Liver (tissue), 3 donors: Measurements from ENCODE around the gene MGA.

Experiments
- EGR1 ChIP-seq, 2 donors: IDR thresholded peaks; 2 replicates each; pipeline ENCODE4 v1.6.1; 2016 to 2018; ENCODE audit warnings: antibody characterized with exemption in 2 of 2, low read depth in 2 of 2
- GABPA ChIP-seq, 2 donors: IDR thresholded peaks in 1 of 2; conservative IDR thresholded peaks in 1 of 2; 2 replicates each; pipeline ENCODE4 v1.6.1; 2016; ENCODE audit warnings: antibody characterized with exemption in 2 of 2, mild to moderate bottlenecking in 1 of 2, moderate library complexity in 1 of 2
- JUND ChIP-seq, 2 donors: IDR thresholded peaks; 2 replicates each; pipeline ENCODE4 v1.6.1; 2016; ENCODE audit warnings: antibody characterized with exemption in 2 of 2
- MAX ChIP-seq: IDR thresholded peaks from 2 replicates; pipeline ENCODE4 v1.6.1; 2016; ENCODE audit warnings: antibody characterized with exemption
- NR2F2 ChIP-seq: IDR thresholded peaks from 2 replicates; pipeline ENCODE4 v1.6.1; 2016; ENCODE audit warnings: antibody characterized with exemption
- REST ChIP-seq: IDR thresholded peaks from 2 replicates; pipeline ENCODE4 v1.6.1; 2016; ENCODE audit warnings: antibody characterized with exemption, mild to moderate bottlenecking
- SP1 ChIP-seq: IDR thresholded peaks from 2 replicates; pipeline ENCODE4 v1.6.1; 2018; ENCODE audit warnings: antibody characterized with exemption, mild to moderate bottlenecking
- TAF1 ChIP-seq: conservative IDR thresholded peaks from 2 replicates; pipeline ENCODE4 v1.6.1; 2016; ENCODE audit warnings: antibody characterized with exemption, mild to moderate bottlenecking
- YY1 ChIP-seq: IDR thresholded peaks from 2 replicates; pipeline ENCODE4 v1.6.1; 2016; ENCODE audit warnings: antibody characterized with exemption, mild to moderate bottlenecking
- ZBTB33 ChIP-seq: IDR thresholded peaks from 2 replicates; pipeline ENCODE4 v1.6.1; 2016; ENCODE audit warnings: antibody characterized with exemption
- TF ChIP-seq, protein P1 (sequence below): fragments of 150-350 bp; IDR thresholded peaks from 2 replicates; pipeline ENCODE4 v1.5.1; 2017; ENCODE audit warnings: improper control_type of control experiment, low read depth, low read length; ENCODE audit not compliant: missing input control
- donor health status: healthy.
- donor health status: healthy.

- no peak for TF ChIP-seq REST
- no peak for TF ChIP-seq YY1
- TF ChIP-seq, protein P1, sequence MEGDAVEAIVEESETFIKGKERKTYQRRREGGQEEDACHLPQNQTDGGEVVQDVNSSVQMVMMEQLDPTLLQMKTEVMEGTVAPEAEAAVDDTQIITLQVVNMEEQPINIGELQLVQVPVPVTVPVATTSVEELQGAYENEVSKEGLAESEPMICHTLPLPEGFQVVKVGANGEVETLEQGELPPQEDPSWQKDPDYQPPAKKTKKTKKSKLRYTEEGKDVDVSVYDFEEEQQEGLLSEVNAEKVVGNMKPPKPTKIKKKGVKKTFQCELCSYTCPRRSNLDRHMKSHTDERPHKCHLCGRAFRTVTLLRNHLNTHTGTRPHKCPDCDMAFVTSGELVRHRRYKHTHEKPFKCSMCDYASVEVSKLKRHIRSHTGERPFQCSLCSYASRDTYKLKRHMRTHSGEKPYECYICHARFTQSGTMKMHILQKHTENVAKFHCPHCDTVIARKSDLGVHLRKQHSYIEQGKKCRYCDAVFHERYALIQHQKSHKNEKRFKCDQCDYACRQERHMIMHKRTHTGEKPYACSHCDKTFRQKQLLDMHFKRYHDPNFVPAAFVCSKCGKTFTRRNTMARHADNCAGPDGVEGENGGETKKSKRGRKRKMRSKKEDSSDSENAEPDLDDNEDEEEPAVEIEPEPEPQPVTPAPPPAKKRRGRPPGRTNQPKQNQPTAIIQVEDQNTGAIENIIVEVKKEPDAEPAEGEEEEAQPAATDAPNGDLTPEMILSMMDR, result no peak
- no peak for TF ChIP-seq GABPA (IDR thresholded peaks at IDR 0.05 in 1 of 2, conservative IDR thresholded peaks at IDR 0.05 in 1 of 2)
- TF ChIP-seq ZBTB33, result no peak
- TF ChIP-seq TAF1, result no peak
- TF ChIP-seq JUND (IDR thresholded peaks at IDR 0.05), result no peak
- no peak for TF ChIP-seq MAX
- no peak for TF ChIP-seq SP1
- TF ChIP-seq NR2F2, result no peak
- TF ChIP-seq EGR1 (IDR thresholded peaks at IDR 0.05; ENCODE audit: low read depth in 2 of 2), result no peak
Measured at GRCh38 chr15:41648770-41649169, 11.4 kb upstream of the MGA start.
